NCI-H345 treated with DMSO at 0.1 percent for 48 hours (cell line): ENCODE measurements around the gene PACS1.

Experiments used
- DNase-seq: peaks from one replicate; lab custom pipeline; 2025; ENCODE audit not compliant: unreplicated experiment; lab: John Stamatoyannopoulos, UW

PACS1 gene

DNA sequence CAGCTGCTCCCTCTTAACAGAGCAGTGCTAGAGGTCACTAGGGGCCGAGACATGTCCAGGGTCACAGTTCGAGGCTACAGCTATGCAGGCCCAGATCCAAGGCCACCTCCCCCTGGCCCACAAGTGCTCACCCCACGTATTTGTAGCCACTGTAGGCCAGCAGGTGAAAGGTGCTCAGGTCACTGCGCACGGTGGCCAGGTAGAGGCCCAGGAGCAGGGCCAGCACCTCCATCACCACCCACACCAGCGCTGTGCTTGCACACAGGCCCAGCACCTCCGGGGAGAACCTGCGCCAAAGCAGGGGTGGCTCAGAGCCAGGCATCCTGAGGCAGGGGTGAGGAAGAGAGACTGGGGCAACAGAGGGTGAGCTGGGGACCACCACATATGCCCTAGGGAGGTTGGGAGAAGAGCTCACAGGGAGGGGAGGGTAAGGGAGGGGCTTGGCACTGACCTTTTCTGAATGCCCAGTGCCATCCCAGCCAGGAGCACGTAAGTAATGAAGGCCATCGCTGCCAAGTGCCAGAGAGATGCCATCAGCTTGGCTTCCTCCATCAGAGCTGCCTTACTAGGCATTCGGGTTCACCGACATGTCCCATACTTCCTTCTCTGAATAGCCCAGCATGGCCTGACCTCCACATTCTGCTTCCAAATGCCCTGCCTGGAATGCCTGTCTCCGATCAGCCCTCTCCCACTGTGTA, 215.3 kb downstream of the PACS1 start:
- DNase-seq = no peak

DNA sequence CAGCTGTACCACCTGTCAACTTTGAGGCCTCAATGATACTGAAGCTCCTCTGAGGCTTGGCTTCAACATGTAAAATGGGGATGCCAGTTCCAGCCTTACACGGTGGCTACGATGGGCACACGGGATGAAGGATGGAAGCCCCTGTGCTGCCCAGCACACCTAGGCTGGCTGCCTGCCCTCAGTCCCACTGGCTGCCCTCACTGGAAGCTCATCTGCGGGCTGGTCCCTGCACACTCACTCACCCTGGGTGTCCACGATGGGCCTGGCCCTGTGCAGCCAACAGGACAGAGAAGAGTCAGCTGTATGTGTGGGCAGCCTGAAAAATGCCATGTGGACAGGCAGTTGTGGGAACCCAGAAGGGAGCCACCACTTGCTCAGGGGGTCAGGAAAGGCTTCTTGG, 216.6 kb downstream of the PACS1 start:
- no peak for DNase-seq

DNA sequence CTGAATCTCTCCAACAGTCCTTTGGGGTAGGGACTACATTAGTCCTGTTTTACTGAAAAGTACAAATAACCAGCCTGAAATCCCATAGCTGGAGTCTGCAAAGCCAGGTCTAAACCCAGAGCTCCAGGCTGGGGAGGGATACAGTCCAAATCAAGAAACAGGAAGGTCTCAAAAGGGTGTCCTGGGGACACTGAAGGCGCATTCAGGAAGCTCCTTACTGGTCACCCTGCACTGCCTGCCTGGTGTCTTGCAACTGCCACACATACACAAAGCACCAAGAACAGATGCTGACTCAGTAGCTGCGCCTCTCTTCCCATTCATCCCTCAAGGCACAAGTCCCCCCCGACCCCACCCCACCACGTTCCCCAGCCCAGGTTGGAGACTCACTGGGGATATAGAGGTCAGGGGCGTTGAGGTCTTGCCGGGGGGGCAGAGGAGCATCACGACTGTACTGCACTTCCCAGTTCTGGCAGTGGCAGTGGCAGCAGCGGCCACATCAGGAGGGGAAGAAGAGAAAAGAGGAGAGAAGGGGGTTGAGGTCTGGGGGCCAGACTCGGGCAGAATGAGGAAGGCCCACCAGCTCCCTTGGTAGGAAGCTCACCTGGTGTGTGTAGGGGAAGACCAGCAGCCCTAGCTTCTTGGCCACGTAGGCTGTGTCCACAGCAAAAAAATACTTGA, 217.3 kb downstream of the PACS1 start:
- DNase-seq = no peak

DNA sequence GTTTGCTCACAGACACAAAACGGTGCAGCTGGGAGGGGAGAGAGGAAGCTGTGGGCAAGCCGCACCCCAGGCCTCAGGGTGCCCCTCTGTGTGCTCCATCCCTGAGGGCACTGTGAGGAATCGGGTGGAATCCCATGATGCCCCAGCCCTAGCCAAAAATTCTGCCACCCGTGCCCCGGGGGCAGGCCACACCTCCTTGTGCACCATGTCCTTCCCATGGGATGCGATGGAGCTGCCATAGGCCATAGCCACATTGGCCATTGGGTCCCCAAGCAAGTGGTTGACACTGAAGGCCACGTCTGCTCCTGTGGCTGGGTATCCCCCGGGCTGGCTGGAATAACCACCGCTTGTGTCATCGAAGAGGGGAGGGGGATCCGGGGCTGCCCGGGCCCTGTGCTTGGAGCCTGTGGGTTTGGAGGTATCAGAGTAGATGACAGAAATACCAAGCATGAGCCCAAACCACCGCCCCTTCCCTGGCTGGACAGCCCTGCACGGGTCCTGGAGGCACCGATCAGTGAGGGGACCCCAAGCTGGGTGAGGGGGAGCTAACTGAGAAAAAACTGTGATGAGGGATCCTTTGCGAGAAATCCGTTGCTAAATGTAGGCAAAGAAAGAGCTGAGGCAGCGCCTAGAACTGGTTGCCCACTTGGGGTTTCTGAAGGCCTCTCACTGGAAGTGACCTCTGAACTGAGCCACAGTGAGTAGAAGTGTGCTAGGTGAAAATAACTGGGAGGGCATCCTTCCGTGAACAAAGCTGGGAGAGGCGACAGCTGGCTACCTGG, 218.0 kb downstream of the PACS1 start:
- DNase-seq = no peak

DNA sequence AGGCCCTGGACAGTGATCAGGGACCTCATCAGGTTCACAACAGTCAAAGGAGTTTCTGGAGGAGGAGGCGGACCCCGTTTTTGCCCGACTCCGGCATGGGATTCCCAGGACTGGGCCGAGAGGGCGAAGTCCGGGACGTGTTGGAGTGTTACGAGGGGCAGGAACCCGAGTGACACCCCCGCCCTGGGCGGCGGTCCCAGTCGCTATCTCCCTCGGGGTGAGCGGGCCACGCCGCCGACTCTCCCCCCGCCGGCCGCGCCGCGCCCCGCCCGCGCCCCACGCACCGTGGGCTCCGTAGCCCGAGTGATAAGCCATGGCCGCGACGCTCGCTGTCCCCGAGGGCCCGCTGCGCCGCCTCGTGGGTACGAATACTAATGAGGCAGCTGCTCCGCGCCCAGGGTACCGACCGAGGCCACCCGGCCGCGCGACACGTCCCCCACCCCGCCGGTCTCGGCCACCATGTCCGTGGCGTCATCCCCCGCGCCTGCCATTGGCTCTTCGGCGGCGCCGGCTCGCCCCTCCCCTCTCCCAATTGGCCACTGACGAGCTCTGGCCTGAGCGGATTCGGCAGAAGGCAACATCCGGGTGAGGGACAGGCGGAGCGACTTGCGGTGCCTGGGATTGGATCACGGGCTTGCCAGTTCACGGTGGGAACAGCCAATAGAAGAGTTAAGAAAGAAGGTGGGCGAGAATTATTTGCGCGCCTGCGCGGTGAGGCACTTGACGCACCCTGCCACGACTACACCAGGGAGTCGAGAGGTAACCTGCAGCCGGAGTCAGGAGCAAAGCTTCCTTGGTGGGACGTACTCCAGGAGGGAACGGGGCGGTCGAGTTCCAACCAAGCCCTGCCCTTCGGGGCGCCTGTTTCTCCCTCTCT, 218.8 kb downstream of the PACS1 start, which contains the start of gene YIF1A:
Gene YIF1A, minus strand, starts transcription at position 473 of the 877 bp plus-strand sequence. Its CDS starts 158 bp downstream, at position 315.
- DNase-seq = peak; percentile 97

DNA sequence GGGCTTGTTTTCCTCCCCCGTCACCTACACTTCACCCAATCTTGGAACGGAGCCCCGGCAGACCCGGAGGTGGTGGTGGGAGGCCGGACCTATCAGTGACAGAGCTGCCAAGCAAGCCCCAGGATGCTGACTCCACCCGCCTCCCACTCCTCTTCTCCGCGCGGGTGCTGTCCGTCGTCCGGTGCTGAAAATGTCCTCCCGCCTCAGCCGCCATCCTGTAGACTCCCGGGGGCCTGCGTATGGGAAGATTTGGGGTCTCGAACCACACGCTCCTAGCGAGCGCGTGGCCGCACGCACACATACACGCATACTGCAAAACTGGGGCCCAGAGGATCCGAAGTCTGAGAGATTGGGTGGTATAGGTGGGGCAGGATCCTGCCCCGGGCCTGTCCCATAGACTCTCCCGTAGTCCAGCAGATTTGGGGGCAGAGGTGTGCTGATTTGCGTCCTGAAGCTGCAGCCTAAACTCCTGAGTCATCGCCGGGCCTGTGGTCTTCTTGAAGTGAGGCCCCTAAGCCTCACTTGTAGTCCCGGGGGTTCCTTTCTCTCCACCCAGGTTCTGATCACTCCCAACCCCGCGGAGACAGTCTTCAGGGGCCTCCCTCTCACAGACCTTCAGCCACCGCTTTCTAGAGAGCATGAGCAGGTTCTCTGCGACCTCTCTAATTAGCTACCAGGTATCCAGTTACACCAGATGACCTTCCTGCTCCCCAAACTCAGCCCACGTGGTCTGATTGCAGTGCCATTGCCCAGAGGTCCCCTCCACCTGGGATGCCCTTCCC, 219.7 kb downstream of the PACS1 start:
- DNase-seq = peak; percentile 58

DNA sequence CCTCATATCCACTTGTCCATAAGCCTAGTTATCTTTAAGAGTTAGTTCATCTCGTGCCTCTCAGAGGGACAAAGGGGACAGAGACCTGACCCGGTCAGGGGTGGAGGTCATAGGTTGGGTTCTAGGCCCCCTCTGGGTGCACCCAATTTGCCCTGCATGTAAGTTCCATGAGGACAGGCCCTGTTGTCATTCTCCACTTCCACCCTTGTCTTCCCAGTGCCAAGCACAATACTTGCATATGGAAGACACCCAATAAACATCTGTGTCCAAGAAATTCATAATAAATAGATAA, 220.2 kb downstream of the PACS1 start:
- no peak for DNase-seq

DNA sequence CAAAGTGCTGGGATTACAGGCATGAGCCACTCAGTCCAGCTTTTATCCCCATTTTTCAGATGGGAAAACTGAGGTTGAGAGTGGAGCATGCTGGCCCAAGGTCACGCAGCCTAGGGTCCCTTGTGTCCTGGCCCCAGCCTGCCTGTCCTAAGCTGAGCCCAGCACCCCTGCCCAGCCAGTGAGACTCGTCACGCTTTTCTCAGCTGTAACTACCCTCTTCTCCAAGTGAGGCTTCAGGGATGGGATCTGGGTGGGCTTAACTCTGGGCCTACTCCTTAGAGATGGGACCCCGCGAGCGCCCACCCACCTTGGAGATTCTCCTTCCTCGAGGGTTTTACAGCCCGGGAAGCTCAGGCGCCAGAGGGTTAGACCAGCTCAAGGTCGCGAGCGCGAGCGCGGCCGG, 221.2 kb downstream of the PACS1 start:
- no peak for DNase-seq

DNA sequence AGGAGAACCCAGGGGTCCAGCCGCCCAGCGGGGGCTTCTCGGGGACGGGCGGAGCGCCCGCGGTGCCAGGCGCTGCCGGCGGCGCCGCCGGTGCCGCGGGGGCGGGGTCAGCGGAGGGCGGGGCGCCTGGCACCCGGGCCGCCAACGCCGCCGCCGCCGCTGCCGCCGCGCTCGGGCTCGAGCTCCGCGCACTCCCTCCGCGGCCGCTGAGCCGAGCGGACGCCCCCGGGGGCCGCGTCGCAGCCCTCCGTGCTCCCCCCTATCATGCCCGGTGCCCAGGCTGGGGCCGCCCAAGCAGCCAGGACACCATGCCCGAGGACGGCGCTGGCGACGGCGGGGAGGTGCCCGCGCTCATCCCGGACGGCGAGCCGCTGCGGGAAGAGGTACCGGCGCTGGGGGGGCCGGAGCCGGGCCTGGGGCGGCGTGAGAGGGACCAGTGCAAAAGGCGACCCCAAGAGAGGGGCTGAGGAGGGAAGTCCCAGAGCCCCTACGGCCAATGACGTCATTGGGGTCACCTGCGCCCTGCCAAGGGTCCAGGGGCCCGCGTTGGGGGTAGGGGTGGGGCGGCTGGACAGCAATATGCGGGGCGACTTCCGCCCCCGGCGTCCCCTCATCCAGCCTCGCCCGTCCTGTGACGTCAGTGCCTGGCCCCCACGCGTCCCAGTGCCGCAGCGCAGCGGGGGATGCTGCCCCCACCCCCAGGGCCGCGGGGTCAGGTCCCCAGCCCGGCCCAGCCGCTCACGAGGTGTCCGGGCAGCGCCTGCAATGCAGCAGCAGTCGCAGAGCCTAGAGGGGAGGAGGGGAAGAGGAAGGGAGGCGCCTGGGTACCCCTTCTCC, 221.9 kb downstream of the PACS1 start, which contains the start of gene TMEM151A:
Gene TMEM151A, plus strand, starts transcription at position 189 of the 837 bp plus-strand sequence. Its CDS starts 120 bp downstream, at position 309.
- no peak for DNase-seq

DNA sequence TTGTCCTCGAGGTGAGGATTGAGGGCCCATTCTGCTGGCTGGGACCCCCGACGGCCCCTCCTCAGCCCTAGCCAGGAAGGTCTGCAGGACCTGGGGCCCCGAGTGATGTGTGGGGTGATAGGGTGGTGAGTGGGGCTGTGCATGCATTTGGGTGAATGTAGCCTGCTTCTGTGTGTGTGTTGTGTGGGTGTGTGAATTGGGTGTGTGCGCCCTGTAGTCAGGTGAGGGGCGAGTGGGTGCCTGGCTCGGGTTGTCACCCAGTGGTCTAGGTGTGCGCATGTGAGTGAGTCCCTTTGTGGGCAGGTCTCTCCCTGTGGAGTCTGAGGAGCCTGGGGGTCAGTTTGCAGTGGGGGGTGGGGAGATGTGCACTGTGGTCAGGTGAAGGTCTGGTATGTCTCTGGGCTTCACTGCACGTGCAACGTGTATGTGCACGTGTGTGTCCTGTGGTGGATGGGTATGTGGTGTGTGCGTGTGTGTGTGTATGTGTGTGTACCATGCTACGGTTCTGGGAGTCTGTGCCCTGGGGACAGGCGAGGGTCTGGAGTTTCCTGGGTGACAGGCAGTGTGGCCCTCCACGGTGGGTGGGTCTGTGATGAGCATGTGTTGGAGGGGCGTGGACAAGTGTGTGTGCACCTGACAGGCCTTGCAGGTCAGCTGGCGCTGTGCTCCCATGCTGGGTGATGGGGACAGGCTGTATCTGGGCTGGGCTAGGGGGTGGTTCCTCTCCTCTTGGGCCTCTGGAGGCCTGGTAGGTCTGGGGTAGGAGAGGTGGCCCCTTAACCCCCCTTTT, 222.7 kb downstream of the PACS1 start:
- DNase-seq = no peak

DNA sequence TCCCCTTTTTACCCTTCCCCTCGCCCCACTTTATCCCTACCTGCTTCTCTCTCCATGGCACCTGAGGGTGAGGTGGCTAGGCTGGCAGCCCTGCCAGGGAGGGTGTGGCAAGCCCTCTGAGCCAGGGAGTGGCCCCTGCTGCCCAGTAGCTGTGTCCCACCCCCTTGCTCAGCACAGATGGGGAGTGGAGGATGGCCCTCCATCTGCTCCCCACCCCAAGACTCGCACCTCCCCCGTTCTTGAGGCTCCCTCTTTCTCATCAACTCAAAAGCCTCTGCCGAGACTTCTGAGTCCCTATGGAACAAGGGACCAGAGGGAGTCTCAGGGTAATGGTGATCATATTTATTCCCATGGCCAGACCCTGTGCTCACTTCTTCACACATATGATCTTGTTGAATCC, 223.3 kb downstream of the PACS1 start:
- no peak for DNase-seq

DNA sequence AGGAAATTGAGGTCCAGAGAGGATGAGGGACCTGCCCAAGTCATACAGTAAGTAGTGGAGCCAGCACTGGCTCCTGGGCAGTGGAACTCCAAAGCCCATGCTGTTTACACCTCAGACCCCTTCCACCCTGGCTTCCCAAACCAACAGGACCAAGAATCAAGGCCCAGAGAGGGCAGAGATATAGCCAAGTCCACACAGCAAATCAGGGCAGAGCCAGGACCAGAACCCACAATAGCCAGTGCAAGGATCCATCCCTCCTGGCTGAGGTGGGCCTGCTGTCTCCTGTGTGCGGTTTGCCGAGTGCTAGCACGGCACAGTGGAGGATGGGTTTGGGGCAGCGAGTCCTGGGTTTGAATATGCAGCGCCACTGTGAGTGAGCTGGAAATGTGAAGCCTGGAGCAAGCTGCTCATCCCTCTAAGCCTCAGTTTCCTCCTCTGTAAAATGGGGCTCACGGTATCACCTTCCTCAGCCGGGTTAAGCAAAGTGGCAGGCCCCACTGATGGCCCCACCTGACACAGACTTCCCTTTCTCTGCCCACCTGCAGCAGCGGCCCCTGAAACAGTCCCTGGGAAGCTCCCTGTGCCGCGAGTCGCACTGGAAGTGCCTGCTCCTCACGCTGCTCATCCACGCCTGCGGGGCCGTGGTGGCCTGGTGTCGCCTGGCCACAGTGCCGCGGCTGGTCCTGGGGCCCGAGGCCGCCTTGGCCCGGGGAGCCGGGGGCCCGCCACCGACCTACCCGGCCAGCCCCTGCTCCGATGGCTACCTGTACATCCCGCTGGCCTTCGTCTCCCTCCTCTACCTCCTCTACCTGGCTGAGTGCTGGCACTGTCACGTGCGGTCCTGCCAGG, 223.9 kb downstream of the PACS1 start:
- no peak for DNase-seq
